K562 (cell line): Measurements from ENCODE around the gene C3orf85. TPM values are rescaled to one million over a fixed set of nuclear protein-coding genes. Genes with fewer than 3 reads are reported as not detected.

Experiments used
- ATAC-seq: fragments of 200-7000 bp; cut with Tn5 transposase; 3 replicates; pipeline ENCODE4 v1.9.1; 2020; ENCODE audit warnings: moderate library complexity
- BruUV-seq: library from RNA; stranded (reverse); fragments of 400-500 nt; replicated peaks from 2 replicates; lab custom pipeline; 2021; lab: Mats Ljungman, UMichigan
- CTCF ChIA-PET: fragments of 300-600 bp; formaldehyde crosslinking; extraction: SDS; loops from one replicate; lab custom pipeline; 2021; ENCODE audit warnings: low intra/inter-chr PET ratio; lab: Yijun Ruan, JAX
- POLR2A ChIA-PET: fragments of 300-600, 350-650 bp; sonication (Branson Sonifier 250); formaldehyde crosslinking; extraction: SDS; loops from one replicate; lab custom pipeline; 2021; ENCODE audit warnings: antibody characterized with exemption, inconsistent platforms; lab: Yijun Ruan, JAX
- DNase-seq, 4 experiments: peaks; one replicate each; pipeline versions ENCODE4 v3.0.0 to v3.0.0-alpha.2; 2011 to 2018; ENCODE audit warnings: low spot score in 3 of 4, mixed read lengths in 3 of 4; ENCODE audit errors: extremely low read depth in 1 of 4
- FAIRE-seq: peaks from 2 replicates; lab custom pipeline; 2011; peaks lifted over from hg19 to GRCh38; lab: Jason Lieb, UNC
- H2AFZ ChIP-seq: 2 replicates; pipeline ENCODE4 v1.6.0; 2011; ENCODE audit warnings: low read depth, low read length, control low read depth, inconsistent platforms
- H3K27ac ChIP-seq: fragments of 200-600 bp; 3 replicates; pipeline ENCODE4 v1.8.0; 2011; ENCODE audit warnings: low read depth, mild to moderate bottlenecking, control low read depth, inconsistent platforms, low read length, moderate library complexity, mixed read lengths; ENCODE audit errors: extremely low read depth
- H3K27me3 ChIP-seq, 2 experiments: fragments of 300-600 bp in 1 of 2; 2 replicates in 1 of 2; 3 replicates in 1 of 2; pipeline versions ENCODE4 v1.6.0 to v1.8.0; 2011; ENCODE audit warnings: inconsistent platforms in 2 of 2, low read length in 2 of 2, mild to moderate bottlenecking in 1 of 2, mixed read lengths in 1 of 2, moderate library complexity in 1 of 2; ENCODE audit not compliant: control insufficient read depth in 2 of 2, insufficient read depth in 2 of 2
- H3K36me3 ChIP-seq: fragments of 300-600 bp; 3 replicates; pipeline ENCODE4 v1.8.0; 2011; ENCODE audit warnings: mild to moderate bottlenecking, low read length, inconsistent platforms; ENCODE audit not compliant: control insufficient read depth, insufficient read depth
- H3K4me1 ChIP-seq, 2 experiments: fragments of 200-600 bp in 1 of 2; replicated peaks in 1 of 2; 2 replicates in 1 of 2; 3 replicates in 1 of 2; pipeline versions ENCODE4 v1.5.1 to v1.8.0; 2011; ENCODE audit warnings: inconsistent platforms in 2 of 2, low read length in 2 of 2, mild to moderate bottlenecking in 1 of 2, mixed read lengths in 1 of 2, moderate library complexity in 1 of 2; ENCODE audit not compliant: control insufficient read depth in 2 of 2, insufficient read depth in 2 of 2
- H3K4me2 ChIP-seq: 2 replicates; pipeline ENCODE4 v1.6.1; 2011; ENCODE audit warnings: low read length, control low read depth, inconsistent platforms, mixed read lengths; ENCODE audit not compliant: insufficient read depth
- H3K4me3 ChIP-seq: fragments of 200-600 bp; sonication (generic), shearing (Covaris generic); 2 replicates; pipeline ENCODE4 v1.5.1; 2016; ENCODE audit warnings: control low read depth, inconsistent platforms
- H3K79me2 ChIP-seq: fragments of 200-600 bp; 3 replicates; pipeline ENCODE4 v1.8.0; 2011; ENCODE audit warnings: low read length, inconsistent platforms; ENCODE audit not compliant: control insufficient read depth, insufficient read depth
- H3K9ac ChIP-seq, 2 experiments: 2 replicates each; pipeline versions ENCODE4 v1.6.0 to v1.6.1; 2011; ENCODE audit warnings: low read depth in 2 of 2, low read length in 2 of 2, control low read depth in 1 of 2, inconsistent platforms in 1 of 2, mild to moderate bottlenecking in 1 of 2, mixed read lengths in 1 of 2; ENCODE audit not compliant: insufficient read depth in 1 of 2
- H3K9me1 ChIP-seq: one replicate; pipeline ENCODE4 v1.6.0; 2011; ENCODE audit warnings: inconsistent platforms, mild to moderate bottlenecking, low read length, moderate library complexity; ENCODE audit not compliant: control insufficient read depth, insufficient read depth
- H3K9me3 ChIP-seq: replicated peaks from 2 replicates; pipeline ENCODE4 v1.5.1; 2011; ENCODE audit warnings: low read depth, low read length, inconsistent platforms; ENCODE audit not compliant: control insufficient read depth, insufficient read depth
- H4K20me1 ChIP-seq: replicated peaks from 2 replicates; pipeline ENCODE4 v1.6.1; 2011; ENCODE audit warnings: low read length, inconsistent platforms, mixed read lengths; ENCODE audit not compliant: control insufficient read depth, insufficient read depth
- HDAC1 ChIP-seq, 2 experiments: fragments of 450-650 bp; IDR thresholded peaks; 2 replicates each; pipeline ENCODE4 v1.6.1; 2016 to 2017; ENCODE audit warnings: inconsistent platforms in 1 of 2, mild to moderate bottlenecking in 1 of 2, moderate library complexity in 1 of 2
- KDM5B ChIP-seq: fragments of 200-600 bp; sonication (generic); IDR thresholded peaks from 2 replicates; pipeline ENCODE4 v1.6.1; 2012; ENCODE audit warnings: low read depth, mild to moderate bottlenecking, moderate library complexity, low read length, control low read depth, inconsistent platforms; ENCODE audit not compliant: insufficient replicate concordance
- PHB2 ChIP-seq: fragments of 450-650 bp; IDR thresholded peaks from 2 replicates; pipeline ENCODE4 v1.6.1; 2017; ENCODE audit warnings: low read depth
- POLR2A ChIP-seq: fragments of 450-650 bp; conservative IDR thresholded peaks from 2 replicates; pipeline ENCODE4 v1.6.1; 2016
- RAD51 ChIP-seq: fragments of 450-650 bp; IDR thresholded peaks from 2 replicates; pipeline ENCODE4 v1.7.1; 2016; ENCODE audit warnings: low read depth, mild to moderate bottlenecking, borderline replicate concordance
- SNIP1 ChIP-seq: fragments of 450-650 bp; IDR thresholded peaks from 2 replicates; pipeline ENCODE4 v1.7.1; 2017; ENCODE audit warnings: low read depth, mild to moderate bottlenecking
- SOX6 ChIP-seq: fragments of 450-650 bp; IDR thresholded peaks from 2 replicates; pipeline ENCODE4 v1.6.1; 2014; ENCODE audit warnings: mild to moderate bottlenecking
- TAF15 ChIP-seq: fragments of 200-400 bp; formaldehyde crosslinking; IDR thresholded peaks from 2 replicates; pipeline ENCODE4 v1.6.1; 2017; ENCODE audit warnings: mild to moderate bottlenecking, low read depth, low read length, moderate library complexity
- WGBS: fragments of 100-300 bp; shearing (Covaris generic); methylation state at CpG from one replicate; pipeline ENCODE4 v1.1.6; 2016; ENCODE audit warnings: low coverage, mixed read lengths; ENCODE audit not compliant: insufficient coverage; ENCODE audit errors: missing lambda C conversion rate; 5-methylcytosine and 5-hydroxymethylcytosine counted together
- in situ Hi-C: fragments of 300-500 bp; cut with MboI; formaldehyde crosslinking; loops from 4 replicates; pipeline ENCODE4 v1.15.0; 2018; ENCODE audit warnings: inconsistent platforms, mixed read lengths
- intact Hi-C: fragments of 100-400 bp; cut with micrococcal nuclease; formaldehyde crosslinking; loops from 2 replicates; pipeline ENCODE4 v1.14.2; 2022
- polyA plus RNA-seq, 8 experiments: library from polyadenylated mRNA; depleted of rRNA in 4 of 8; stranded (reverse) in 5 of 8; unstranded in 3 of 8; fragments of >200 nt; fragmentation: Nextera tagmentation in 2 of 8; fragmentation: Illumina TruSeq in 1 of 8; extraction: Ambion mirVana in 2 of 8; extraction: Trizol in 1 of 8; gene quantifications; 2 replicates each; pipeline versions ENCODE4 v1.2.1 to v1.2.3, GENCODE V29; 2011 to 2014; ENCODE audit warnings: inconsistent platforms in 1 of 8, missing spikeins in 1 of 8
- total RNA-seq, 7 experiments: library from RNA; depleted of rRNA in 6 of 7; stranded (reverse); fragments of >200 nt in 6 of 7; fragmentation: Illumina TruSeq in 2 of 7; extraction: Trizol in 2 of 7; gene quantifications; 2 replicates each; pipeline versions ENCODE4 v1.2.1 to v1.2.3, GENCODE V29; 2011 to 2021; ENCODE audit warnings: low replicate concordance in 1 of 7
- TF ChIP-seq, protein P1 (sequence below): fragments of 250-450 bp; sonication (Bioruptor Pico); IDR thresholded peaks from 2 replicates; pipeline ENCODE4 v1.5.0; 2021; ENCODE audit warnings: mild to moderate bottlenecking, moderate library complexity
- TF ChIP-seq, protein P2 (sequence below): sonication (generic); formaldehyde crosslinking; IDR thresholded peaks from 2 replicates; pipeline ENCODE4 v1.8.0; 2022; ENCODE audit warnings: missing genetic modification reagents, mild to moderate bottlenecking, moderate library complexity, borderline replicate concordance

The C3orf85 gene
- total and polyA plus RNA-seq, 9 of the 15 experiments (the other 6 are each of a cell fraction or from before 2014, with no cell fraction given): not detected

DNA sequence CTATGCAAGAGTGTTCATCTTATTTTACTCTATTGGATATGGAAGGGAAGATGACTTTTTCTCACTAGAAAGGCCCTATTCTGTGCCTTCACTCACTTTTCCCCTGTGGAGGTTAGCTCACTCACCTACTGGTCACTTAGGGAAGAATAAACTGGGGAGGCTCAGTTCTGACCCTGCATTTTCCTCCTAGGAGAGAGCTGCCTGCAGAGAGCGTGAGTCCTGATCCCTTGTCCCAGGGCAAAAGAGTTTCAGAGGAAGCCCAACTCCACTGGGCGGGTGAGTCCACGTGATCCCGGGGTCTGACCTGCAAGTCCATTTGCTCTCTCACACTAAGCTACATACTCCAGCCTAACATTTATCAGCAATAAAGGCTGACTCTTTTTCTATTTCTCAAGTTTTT is 26.9 kb upstream of the C3orf85 start:
- Histone ChIP-seq H3K27me3 (no peaks in the 10 kb centered on the region), H3K4me1 (no peaks in the 10 kb centered on the region), H3K4me2 (no peak overlapping the region), H2AFZ (no peak overlapping the region), H3K9me1 (no peaks in the 10 kb centered on the region), H3K27ac (no peak overlapping the region), H3K9me3 (no peaks in the 10 kb centered on the region), H3K79me2 (no peaks in the 10 kb centered on the region), H3K9ac (no peak overlapping the region), H3K4me3 (no peak overlapping the region), H4K20me1 (no peaks in the 10 kb centered on the region), H3K36me3 (no peaks in the 10 kb centered on the region)
- TF ChIP-seq SNIP1: no peak
- no peak for TF ChIP-seq RAD51
- no peak for TF ChIP-seq KDM5B
- TF ChIP-seq TAF15: no peak
- TF ChIP-seq, protein P1, sequence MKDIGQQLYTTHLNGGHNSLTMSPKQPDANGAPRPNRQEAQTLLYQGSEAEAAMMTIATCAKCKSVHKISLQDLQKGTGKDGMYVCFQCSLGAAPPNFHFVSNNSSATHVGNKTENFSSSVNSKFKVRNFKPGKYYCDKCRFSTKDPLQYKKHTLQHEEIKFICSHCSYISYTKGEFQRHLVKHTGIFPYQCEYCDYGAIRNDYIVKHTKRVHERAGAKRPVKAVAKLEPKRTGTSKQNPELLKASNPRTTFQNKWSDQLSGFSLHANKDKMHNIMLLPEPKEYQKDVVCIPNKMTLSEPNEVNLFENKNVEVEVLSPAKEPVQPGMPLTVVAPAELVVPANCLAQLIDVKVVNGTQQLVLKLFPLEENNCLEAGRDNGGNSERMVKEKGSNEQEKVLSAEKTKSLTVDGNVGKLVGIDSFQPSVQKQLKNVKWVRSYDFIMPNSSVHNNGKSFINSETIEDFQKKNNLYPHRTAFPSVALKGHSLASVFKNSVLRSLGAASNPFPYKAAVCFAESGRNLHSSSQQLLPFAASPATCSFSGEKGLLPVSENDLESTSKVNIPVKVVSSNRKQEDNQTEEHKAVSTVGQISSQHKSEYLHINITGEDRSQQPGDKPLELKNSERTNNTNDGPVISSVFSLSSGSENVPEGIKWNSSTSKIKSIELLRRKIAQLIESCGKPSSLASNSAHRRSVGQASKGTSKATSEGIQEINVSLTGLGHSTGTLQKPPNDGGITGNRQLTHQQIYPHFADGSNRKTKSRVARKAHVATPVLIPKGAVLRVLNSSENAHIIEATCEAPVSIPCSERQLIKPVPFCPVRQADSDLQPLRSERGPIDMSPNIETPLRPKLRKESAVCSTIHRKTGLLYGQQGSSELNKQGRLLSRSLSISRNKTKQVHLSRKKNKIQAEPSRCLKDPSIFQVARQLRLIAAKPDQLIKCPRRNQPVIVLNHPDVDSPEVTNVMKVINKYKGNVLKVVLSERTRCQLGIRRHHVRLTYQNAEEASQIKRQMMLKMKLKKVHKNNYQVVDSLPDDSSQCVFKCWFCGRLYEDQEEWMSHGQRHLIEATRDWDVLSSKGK (CRISPR knock-in tag): no peak
- TF ChIP-seq POLR2A: no peak
- TF ChIP-seq HDAC1 (IDR thresholded peaks at IDR 0.05): no peak
- TF ChIP-seq, protein P2, sequence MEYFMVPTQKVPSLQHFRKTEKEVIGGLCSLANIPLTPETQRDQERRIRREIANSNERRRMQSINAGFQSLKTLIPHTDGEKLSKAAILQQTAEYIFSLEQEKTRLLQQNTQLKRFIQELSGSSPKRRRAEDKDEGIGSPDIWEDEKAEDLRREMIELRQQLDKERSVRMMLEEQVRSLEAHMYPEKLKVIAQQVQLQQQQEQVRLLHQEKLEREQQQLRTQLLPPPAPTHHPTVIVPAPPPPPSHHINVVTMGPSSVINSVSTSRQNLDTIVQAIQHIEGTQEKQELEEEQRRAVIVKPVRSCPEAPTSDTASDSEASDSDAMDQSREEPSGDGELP (CRISPR knock-in tag): no peak
- TF ChIP-seq SOX6: no peak
- TF ChIP-seq PHB2: no peak
- ChIA-PET POLR2A (no interaction called here), CTCF (no interaction called here)
- no peak for ATAC-seq
- in situ Hi-C loops (no loop called here), intact Hi-C loops (no loop called here)
- WGBS: 0% methylated on average over 4 of the region's 4 CpGs
- no peak for FAIRE-seq
- DNase-seq: no peak
- no TSS peak for BruUV-seq
